GM19467 (cell line): ENCODE results near the gene AHRR.
A peak's percentile ranks its signal among the peaks of the same experiment; 100 is the strongest.

Source experiments
- ATAC-seq: cut with Tn5 transposase; IDR thresholded peaks from one replicate; pipeline ENCODE4 v1.9.1; 2021; ENCODE audit warnings: mild to moderate bottlenecking, moderate library complexity; ENCODE audit not compliant: unreplicated experiment

AHRR gene

GRCh38 chr5:318931-319601 lies 2.4 kb upstream of the AHRR start:
- ATAC-seq = no peak

- ATAC-seq = no peak
Observed at GRCh38 chr5:320524-321229, 837 bp upstream of the AHRR start.

GRCh38 chr5:321726-322251 lies 275 bp downstream of the AHRR start:
- peak; percentile 14 for ATAC-seq

- peak; percentile 4 for ATAC-seq
Observed at GRCh38 chr5:322281-322941, 897 bp downstream of the AHRR start.

GRCh38 chr5:322942-323879 lies 1.7 kb downstream of the AHRR start:
- no peak for ATAC-seq

GRCh38 chr5:324736-325612 lies 3.5 kb downstream of the AHRR start:
- no peak for ATAC-seq

GRCh38 chr5:326109-326508 lies 4.6 kb downstream of the AHRR start:
- ATAC-seq = no peak

- ATAC-seq = no peak
Observed at GRCh38 chr5:329121-329735, 7.7 kb downstream of the AHRR start.

GRCh38 chr5:329768-330167 lies 8.3 kb downstream of the AHRR start:
- ATAC-seq = no peak

- no peak for ATAC-seq
Observed at GRCh38 chr5:332843-333242, 11.3 kb downstream of the AHRR start.

GRCh38 chr5:333945-334344 lies 12.4 kb downstream of the AHRR start:
- no peak for ATAC-seq

GRCh38 chr5:334903-335739 lies 13.6 kb downstream of the AHRR start:
- no peak for ATAC-seq

GRCh38 chr5:335740-336038 lies 14.2 kb downstream of the AHRR start:
- ATAC-seq = no peak

- no peak for ATAC-seq
Observed at GRCh38 chr5:337563-338130, 16.1 kb downstream of the AHRR start.

- ATAC-seq = no peak
Observed at GRCh38 chr5:342501-343460, 21.3 kb downstream of the AHRR start.

- no peak for ATAC-seq
Observed at GRCh38 chr5:343461-344401, 22.2 kb downstream of the AHRR start.
